Gastroesophageal sphincter (tissue), 3 donors: ENCODE data around the gene UBE2F.

Experiments used
- EP300 ChIP-seq: sonication (generic); formaldehyde crosslinking; IDR thresholded peaks from one replicate; pipeline ENCODE4 v1.6.1; 2017; ENCODE audit warnings: antibody characterized with exemption, mild to moderate bottlenecking
- POLR2A ChIP-seq, 2 donors: fragments of 450-650 bp; IDR thresholded peaks; one replicate each; pipeline ENCODE4 v1.6.1; 2017; ENCODE audit warnings: antibody characterized with exemption in 2 of 2, mild to moderate bottlenecking in 2 of 2, moderate library complexity in 1 of 2
- TF ChIP-seq, protein P1 (sequence below), 4 experiments: fragments of 200-600 bp in 2 of 4; fragments of 450-650 bp in 2 of 4; sonication (generic) in 1 of 4; IDR thresholded peaks; one replicate each; pipeline ENCODE4 v1.5.1; 2017 to 2019; ENCODE audit warnings: antibody characterized with exemption in 4 of 4, mild to moderate bottlenecking in 2 of 4, moderate library complexity in 2 of 4

DNA sequence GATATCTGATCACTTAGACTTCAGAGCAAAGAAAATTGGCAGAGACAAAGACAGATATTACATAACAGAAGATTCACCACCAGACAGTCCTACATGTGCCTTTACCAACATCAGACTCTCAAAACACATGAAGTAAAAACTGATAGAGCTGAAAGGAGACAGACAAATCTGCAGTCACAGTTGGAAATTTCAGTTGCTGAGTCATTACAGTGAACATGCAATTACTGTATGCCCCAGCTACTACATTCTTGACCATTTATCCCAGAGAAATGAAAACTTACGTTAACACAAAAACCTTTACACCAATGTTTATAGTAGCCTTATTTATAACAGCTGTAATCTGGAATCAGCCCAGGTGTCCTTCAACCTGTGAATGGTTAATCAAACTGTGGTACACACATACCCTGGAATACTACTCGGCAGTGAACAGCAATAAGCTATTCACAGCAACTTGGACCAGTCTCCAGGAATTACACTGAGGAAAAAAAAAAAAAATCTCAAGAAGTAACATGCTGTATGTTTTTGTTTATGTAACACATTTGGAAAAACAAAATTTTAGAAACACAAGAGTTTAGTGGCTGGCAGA, 86.5 kb downstream of the UBE2F start:
- TF ChIP-seq, protein P1, sequence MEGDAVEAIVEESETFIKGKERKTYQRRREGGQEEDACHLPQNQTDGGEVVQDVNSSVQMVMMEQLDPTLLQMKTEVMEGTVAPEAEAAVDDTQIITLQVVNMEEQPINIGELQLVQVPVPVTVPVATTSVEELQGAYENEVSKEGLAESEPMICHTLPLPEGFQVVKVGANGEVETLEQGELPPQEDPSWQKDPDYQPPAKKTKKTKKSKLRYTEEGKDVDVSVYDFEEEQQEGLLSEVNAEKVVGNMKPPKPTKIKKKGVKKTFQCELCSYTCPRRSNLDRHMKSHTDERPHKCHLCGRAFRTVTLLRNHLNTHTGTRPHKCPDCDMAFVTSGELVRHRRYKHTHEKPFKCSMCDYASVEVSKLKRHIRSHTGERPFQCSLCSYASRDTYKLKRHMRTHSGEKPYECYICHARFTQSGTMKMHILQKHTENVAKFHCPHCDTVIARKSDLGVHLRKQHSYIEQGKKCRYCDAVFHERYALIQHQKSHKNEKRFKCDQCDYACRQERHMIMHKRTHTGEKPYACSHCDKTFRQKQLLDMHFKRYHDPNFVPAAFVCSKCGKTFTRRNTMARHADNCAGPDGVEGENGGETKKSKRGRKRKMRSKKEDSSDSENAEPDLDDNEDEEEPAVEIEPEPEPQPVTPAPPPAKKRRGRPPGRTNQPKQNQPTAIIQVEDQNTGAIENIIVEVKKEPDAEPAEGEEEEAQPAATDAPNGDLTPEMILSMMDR (IDR thresholded peaks at IDR 0.05) = no peak
- TF ChIP-seq POLR2A (IDR thresholded peaks at IDR 0.05) (no peak), EP300 (no peak)
